GM21825 (cell line): ENCODE results near the gene KDM8.
A peak's percentile ranks its signal among the peaks of the same experiment; 100 is the strongest.

ENCODE experiments used
- ATAC-seq: cut with Tn5 transposase; IDR thresholded peaks from one replicate; pipeline ENCODE4 v1.9.1; 2021; ENCODE audit warnings: mild to moderate bottlenecking, moderate library complexity; ENCODE audit not compliant: unreplicated experiment

KDM8 gene

GRCh38 chr16:27228621-27229501 lies 25.5 kb downstream of the KDM8 start:
- ATAC-seq: no peak

DNA sequence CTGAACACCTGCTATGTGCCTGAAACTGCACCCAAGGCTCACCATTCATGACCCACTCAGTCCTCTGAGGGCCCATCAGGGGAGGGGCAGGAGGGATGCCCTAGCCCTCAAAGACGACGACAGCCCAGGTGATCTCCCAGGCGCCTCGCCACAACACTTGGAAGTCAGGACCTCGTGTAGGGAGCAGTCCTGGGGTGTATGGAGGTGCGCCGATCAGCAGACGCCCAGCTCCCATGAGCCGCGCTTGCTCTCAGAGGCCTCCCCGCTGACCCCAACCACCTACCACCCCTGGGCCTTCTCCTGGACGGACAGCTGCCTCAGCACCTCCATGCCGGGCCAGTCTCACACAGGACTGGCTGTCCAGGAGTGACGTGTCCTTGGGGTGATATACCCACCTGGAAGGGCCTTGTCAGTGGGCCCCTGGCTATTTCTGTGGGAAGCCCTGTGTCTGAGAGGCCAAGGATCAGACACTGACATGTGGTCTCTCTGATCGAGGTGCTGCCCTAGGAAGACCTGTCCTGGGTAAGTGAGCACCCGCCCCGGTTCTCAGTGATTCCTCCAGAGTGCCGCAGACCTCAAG lies 26.7 kb downstream of the KDM8 start:
- ATAC-seq: no peak

DNA sequence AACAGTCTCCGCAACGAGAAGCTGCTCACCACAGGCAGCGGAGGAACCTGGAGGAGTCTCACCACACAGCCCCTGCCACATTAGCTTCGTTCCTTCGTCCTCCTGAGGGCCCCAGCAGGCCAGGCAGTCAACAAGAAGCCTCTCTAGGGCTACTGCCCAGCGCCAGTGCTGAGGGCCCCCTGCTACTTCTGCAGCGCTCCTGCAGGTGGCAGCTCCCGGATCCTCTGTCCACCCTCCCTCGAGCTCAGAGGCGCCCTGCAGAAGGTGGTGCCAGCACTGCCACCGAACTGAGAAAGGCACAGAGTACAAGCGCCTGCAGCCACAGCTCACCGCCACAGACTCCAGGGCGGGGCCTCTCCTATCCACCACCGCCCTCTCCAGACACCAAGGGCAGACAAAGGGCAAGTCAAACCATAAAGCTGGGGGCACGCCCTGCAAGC lies 27.3 kb downstream of the KDM8 start:
- no peak for ATAC-seq

- ATAC-seq: no peak
Observed at GRCh38 chr16:27231692-27232060, 28.4 kb downstream of the KDM8 start.

- ATAC-seq: peak; percentile 54
Observed at GRCh38 chr16:27232061-27232900, 29.0 kb downstream of the KDM8 start.

DNA sequence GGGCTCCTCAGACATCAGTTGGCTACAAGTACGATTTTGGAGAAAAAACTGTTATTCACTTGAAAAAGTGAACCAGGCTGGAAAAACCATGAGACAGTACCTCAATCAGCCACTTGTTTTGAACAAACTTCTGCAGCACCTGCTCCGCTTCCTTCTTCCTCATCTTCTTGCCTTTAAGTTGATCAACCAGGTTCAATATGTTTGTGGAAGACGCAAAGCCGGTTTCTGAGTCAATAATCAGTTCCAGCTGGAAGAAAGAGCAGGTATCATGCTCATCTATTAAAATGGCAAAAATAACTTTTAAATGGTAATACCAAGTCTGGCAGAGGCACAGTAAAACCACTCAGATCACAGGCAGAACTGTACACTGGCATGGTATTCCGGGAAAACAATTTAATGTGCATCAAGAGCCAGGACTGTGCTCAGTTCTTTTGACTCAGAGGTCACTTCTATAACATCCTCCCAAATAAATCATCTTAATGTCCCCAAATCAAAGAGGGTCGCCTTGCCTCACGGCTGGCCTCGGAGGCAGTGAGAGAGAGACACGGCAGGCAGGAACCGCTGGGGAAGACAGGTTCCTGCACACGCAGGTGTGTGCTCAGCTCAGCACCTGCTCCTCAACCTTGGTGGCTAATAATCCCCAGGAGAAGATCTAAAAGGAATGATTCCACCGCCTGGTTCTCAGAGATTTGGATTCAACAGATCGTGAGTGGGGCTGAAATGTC lies 29.7 kb downstream of the KDM8 start:
- no peak for ATAC-seq

GRCh38 chr16:27233731-27234130 lies 30.4 kb downstream of the KDM8 start:
- ATAC-seq: no peak

DNA sequence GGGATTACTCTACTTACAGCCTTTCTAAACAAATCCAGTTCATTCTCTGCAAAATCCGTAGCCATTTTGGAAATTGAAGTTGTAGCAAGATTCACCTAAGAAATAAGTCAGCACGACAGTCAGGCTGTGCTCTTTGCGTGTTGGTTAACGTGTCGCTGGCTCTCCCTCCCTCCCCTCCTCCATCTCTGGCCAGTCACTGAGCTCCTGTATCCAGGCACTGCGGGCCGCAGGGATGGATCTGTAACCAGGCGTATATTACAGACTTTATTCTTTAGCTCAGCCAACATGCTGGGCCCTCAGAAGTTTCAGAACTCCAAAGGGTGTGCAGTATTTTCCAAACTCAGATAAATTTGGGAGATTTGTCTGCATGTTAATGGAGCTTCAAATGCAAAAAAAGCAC lies 30.8 kb downstream of the KDM8 start:
- ATAC-seq: no peak

DNA sequence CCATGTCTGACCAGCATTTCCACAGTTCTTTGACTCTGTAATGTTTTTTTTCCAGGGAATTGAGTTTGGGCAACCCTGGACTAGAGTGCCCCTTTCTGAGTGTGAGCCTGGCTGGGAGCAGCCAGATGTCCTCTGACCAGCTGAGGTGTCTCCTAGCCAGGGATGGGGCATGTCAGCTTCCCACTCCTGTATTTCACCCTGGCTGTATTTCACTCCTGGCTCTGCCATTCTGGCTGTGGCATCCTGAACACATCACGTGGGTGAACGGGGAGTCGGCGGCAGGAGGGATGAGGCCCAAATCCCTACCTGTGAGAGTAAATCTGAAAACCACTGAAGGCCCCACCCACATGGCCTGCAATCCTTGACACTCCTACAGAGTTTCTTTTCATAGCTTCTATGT lies 31.3 kb downstream of the KDM8 start:
- ATAC-seq: no peak

DNA sequence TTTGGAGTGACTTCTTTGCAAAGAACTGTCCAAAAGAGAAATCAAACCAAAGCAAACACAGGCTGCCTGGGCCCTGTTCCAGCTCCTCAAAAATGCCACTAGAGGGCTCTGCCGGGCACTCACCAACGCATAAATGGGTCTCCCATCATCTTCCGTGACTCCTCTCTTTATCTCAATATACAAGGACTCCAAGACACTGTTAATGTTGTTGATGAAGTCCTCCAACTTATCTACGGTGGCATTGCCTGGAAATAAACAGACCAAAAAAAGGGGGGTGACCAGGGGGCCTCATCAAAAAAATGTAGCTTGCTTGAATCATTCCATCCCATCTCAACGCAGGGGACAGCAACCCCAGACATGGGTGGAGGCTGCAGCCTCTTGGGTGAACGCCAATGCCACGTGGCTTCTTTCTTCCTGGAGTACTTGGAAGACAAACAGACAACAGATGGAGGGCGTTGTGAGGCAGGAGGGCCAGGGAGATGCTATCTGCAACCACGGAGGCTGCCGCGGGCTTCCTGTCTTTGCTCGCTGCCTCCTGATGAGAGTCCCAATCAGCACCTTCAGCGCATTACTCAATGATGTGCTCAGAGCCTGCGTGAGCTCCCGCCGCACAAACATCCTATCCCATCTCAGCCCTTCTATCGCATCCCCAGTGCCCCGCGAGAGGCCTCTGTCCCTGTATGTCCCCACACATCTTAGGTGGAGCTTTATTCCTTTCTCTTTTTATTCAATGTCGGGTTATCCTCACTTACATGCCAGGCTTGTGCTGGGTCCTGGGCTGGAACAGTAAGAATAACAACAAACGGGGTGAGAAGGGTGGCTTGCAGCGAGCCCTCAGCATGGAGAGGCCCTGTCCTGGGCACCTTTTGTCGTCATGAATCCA lies 32.0 kb downstream of the KDM8 start:
- no peak for ATAC-seq

DNA sequence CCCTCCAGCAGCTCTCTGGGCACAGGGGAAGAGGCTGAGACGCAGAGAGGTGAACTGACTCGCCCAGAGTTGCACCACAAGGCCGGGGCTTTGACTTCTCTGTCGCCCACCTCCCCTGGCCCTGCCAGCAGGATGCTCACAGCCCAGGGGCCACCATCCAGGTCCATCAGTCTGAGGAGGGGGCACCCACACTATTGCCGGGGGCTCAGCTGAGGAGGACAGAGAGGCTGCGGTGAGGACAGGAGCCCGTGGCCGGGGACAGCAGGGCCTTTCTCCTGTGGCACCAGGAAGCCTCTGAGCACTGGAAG lies 32.6 kb downstream of the KDM8 start:
- ATAC-seq: no peak

- no peak for ATAC-seq
Observed at GRCh38 chr16:27236635-27237218, 33.4 kb downstream of the KDM8 start.

DNA sequence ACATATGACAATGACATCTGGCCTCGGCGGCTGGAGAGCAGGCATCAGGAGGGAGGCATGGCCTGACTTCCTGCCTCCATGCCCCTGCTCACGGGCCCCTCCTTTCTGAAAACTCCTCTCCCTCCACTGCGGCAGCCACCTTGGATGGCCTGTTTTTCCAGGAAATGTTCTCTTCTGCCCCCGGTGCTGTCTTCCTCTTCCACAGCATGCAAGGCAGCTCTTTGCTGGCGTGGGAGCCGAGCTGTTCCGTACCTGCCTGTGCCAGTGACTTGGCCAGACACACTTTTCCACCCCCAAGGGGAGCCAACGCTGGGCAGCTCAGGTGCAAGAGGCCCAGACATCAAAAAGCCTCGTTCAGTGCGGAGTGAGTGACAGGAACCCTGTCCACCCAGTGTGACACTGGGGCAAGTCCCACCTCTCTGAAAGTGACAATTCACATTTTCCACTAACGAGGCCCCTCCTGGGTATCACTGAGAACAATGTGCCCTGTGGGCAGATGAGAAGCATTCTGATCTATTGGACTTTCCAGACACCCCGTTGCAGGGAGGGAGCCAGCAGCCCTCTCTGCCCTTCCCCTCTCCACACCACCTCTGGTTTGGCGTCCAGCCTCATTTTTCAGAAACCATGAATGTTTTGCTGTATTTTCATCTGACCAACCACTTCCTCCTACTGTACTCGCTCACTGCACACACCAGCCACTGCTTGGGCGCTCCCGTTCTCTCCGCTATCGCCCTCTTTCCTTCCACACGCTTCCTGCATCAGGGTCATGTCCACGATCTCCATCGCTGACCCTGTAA lies 34.1 kb downstream of the KDM8 start:
- peak; percentile 59 for ATAC-seq

DNA sequence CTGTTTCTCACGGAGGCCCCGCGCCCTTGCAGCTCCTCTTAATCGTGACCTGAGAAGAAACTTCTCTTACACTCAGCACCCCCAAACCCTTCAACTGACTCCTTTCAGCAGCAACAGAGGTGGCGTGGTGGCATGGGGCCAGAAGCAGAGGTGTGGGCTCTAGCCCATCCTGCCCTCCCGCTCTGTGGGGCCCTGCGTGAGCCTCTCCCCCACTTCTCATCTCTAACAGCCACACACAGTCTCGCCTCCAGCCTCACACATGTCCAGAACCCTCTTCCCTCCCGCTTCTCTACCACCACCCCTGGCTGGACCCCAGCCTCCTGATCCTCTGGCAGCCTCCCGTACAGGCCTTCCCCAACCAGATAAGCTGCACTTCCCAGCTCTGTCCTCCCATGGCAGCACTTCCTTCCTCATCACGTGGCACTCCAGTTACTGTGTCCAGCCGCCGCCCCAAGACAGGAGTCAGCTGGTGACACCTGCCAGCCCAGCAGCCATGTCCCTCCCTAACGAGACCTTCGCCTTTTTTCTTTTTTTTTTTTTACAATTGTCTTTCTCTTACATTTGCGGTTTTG lies 34.8 kb downstream of the KDM8 start:
- ATAC-seq: no peak

DNA sequence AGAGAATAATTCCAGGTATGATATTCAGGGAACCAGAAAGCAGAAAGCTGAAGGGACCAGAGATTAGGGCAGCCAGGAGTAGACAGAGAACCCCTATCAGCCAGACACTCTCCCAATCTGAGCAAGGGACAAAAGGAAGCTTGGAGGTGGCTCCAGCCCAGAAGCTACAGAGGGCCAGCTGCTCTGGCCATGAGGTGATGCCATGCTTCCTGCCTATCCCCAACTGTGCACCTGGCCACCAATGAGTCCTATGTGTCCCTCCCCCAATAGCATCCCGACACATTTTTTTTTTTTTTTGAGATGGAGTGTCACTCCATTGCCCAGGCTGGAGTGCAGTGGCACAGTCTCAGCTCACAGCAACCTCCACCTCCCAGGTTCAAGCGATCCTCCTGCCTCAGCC lies 35.3 kb downstream of the KDM8 start:
- no peak for ATAC-seq

- ATAC-seq: no peak
Observed at GRCh38 chr16:27239026-27239425, 35.7 kb downstream of the KDM8 start.

DNA sequence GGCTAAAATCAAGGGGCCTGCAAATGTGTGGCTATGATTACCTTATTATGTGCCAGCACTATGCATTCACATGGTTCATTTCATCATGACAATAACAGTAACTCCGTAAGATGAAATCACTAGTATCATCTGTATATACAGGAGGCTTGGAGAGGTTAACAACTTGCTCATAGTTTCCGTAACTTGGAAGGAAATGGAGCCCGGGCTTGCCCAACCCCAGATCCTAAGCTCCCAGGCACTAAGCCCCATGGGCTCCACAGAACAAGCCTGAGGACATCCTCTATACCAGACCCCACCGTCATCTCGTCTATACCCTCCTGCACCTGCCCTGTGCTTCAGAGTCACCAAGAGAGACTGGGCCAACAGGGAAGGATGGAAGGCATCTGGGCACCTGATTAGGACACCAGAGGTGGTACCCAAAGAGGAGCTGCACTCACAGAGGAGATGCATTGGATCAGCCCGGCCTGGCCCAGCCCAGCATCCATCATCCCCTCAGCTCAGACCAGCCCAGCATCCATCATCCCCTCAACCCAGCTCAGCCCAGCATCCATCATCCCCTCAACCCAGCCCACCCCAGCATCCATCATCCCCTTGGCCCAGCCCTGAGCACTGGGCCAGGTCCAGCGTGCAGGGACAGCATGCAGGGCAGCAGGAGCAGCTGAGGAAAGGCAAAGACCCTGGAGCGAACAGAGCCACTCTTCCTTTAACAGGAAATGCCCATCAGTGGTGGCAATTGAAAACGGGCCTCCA lies 36.8 kb downstream of the KDM8 start:
- no peak for ATAC-seq

GRCh38 chr16:27240948-27241531 lies 37.7 kb downstream of the KDM8 start:
- no peak for ATAC-seq
